ENCODE measurements around the gene GCKR.

DNA sequence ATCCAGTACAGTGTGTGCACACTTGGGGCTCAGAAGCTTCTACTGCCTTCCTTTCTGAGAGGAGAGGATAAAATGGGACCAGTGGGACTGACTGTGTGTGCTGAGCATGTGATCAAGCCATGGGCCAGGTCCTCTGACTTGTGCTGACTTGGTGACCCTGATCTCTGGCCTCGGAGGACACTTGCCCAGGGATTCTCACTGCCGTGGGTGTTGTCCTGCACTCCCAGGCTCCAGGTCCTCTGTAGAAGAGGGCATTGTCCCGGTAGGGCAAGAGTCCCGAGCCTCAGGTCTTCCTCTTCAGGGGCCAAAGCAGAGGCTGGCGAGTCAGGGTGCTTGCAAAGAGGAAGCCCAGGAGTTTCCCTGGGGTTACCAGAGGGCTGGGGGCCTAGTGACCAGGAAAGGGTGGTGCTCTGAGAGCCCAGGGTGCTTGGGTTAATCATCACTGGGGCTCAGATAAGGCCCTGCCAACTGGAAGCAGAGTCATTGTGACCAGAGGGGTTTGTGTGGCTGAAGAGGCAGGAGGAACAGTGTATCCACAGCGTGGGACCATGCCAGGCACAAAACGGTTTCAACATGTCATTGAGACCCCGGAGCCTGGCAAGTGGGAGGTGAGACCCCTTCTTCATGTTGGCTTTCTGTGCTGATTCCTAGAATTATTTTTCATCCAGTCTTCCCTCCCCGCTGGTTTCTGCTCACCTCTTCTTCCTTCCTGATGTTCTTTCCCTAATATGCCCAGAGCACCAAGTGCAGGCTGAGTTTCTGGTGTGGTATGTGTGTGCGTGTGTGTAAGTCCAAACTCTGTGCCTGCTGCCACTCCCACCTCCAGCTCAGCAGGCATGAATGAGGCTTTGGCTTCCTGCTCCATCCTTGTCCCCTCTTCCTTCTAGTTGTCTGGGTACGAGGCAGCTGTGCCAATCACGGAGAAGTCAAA, at the start of gene GCKR:
- TF ChIP-seq, protein P1, sequence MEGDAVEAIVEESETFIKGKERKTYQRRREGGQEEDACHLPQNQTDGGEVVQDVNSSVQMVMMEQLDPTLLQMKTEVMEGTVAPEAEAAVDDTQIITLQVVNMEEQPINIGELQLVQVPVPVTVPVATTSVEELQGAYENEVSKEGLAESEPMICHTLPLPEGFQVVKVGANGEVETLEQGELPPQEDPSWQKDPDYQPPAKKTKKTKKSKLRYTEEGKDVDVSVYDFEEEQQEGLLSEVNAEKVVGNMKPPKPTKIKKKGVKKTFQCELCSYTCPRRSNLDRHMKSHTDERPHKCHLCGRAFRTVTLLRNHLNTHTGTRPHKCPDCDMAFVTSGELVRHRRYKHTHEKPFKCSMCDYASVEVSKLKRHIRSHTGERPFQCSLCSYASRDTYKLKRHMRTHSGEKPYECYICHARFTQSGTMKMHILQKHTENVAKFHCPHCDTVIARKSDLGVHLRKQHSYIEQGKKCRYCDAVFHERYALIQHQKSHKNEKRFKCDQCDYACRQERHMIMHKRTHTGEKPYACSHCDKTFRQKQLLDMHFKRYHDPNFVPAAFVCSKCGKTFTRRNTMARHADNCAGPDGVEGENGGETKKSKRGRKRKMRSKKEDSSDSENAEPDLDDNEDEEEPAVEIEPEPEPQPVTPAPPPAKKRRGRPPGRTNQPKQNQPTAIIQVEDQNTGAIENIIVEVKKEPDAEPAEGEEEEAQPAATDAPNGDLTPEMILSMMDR (IDR thresholded peaks at IDR 0.05; ENCODE audit: poor library complexity): no peak
- TF ChIP-seq EZH2 (IDR thresholded peaks at IDR 0.05; ENCODE audit: borderline replicate concordance): no peak
